GM12892 (cell line): Measurements from ENCODE around the gene HADHA.

Source experiments
- POLR2A ChIP-seq: IDR thresholded peaks from 2 replicates; pipeline ENCODE4 v1.6.1; 2011; ENCODE audit warnings: low read depth, low read length, control low read depth
- POLR2AphosphoS5 ChIP-seq: IDR thresholded peaks from 2 replicates; pipeline ENCODE4 v1.6.1; 2011; ENCODE audit warnings: low read depth, low read length, control low read depth
- TAF1 ChIP-seq: IDR thresholded peaks from 2 replicates; pipeline ENCODE4 v1.6.1; 2011; ENCODE audit warnings: low read depth, mild to moderate bottlenecking, control low read depth, low read length, borderline replicate concordance

GRCh38 chr2:26290001-26290400, 45.6 kb upstream of the HADHA start:
- TF ChIP-seq TAF1 (no peak), POLR2A (no peak), POLR2AphosphoS5 (no peak)
